ENCODE results near the gene NFATC3.

The NFATC3 gene

DNA sequence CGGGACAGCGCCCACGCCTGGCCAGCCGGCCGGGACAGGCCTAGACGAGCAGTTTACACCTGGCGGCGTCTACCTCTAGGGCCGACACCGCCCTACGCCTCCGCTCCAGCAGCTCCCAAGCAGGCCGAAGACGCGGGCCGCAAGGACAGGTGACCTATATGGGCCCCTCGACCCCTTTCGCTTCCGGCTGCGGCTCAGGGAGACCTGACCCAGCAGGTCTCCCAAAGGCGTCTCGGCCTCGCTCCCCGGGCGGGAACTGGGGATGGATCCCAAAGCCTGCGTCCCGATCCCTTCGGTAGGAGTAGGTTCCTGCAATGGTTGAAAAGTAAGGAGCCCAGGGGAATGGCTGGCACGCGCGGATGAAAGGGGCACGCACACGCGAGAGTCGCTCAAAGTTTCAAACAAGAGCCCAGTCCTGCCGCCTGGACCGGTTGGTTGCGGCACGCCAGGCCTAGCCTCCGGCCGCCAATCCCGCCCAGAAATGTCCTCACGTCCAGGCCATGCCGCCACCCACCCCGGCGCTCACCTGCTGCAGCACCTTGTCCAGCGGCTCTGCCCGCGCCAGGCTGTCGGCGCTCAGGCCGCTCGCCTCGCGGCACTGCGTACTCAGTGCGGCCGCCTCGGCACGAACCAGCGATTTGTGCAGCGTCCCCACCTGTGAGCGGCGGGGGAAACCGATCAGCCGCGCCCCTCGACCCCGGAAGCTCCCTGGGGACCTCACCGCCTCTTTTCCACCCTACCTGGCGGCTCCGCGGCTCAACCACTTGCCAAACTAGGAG lies 150.1 kb downstream of the NFATC3 start:
- no peak overlapping the region for H3K27ac ChIP-seq
- H3K36me3 ChIP-seq (ENCODE audit: insufficient read depth): no peaks in the 10 kb centered on the region
- no peak overlapping the region for H3K4me2 ChIP-seq
- TF ChIP-seq, protein P1, sequence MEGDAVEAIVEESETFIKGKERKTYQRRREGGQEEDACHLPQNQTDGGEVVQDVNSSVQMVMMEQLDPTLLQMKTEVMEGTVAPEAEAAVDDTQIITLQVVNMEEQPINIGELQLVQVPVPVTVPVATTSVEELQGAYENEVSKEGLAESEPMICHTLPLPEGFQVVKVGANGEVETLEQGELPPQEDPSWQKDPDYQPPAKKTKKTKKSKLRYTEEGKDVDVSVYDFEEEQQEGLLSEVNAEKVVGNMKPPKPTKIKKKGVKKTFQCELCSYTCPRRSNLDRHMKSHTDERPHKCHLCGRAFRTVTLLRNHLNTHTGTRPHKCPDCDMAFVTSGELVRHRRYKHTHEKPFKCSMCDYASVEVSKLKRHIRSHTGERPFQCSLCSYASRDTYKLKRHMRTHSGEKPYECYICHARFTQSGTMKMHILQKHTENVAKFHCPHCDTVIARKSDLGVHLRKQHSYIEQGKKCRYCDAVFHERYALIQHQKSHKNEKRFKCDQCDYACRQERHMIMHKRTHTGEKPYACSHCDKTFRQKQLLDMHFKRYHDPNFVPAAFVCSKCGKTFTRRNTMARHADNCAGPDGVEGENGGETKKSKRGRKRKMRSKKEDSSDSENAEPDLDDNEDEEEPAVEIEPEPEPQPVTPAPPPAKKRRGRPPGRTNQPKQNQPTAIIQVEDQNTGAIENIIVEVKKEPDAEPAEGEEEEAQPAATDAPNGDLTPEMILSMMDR (conservative IDR thresholded peaks at IDR 0.05; ENCODE audit: low read depth, low read length): no peak
- H4K20me1 ChIP-seq (ENCODE audit: insufficient read depth): no peaks in the 10 kb centered on the region
- H3K27me3 ChIP-seq (ENCODE audit: insufficient read depth, low read depth): no peaks in the 10 kb centered on the region
- H3K79me2 ChIP-seq (ENCODE audit: insufficient read depth, low read depth): no peaks in the 10 kb centered on the region
- no peak overlapping the region for H3K9ac ChIP-seq
- H2AFZ ChIP-seq (ENCODE audit: low read depth): no peak overlapping the region
- H3K4me3 ChIP-seq (IDR thresholded peaks at IDR 0.05; ENCODE audit: insufficient read depth, low read depth, low read length): no peak overlapping the region
- peaks cover 26% of the 10 kb centered on the region for H3K4me1 ChIP-seq (ENCODE audit: low read depth, poor library complexity, severe bottlenecking)

DNA sequence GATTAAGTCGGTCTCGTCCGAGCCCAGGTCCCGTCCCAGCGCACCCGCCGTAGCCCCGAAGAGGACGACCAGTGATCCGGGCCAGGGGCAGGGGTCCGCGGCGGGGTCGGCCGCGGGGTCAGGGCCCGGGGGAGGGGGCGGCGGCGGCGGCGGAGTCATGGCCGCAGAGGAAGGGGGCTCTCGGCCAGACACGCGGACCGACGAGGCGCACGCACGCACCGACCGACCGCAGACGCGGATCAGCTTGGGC lies 150.6 kb downstream of the NFATC3 start, which contains the start of gene ESRP2:
Gene ESRP2, minus strand, starts transcription at position 241 of the 250 bp plus-strand sequence. Its CDS starts 82 bp downstream, at position 159.
- no peak within 1 kb of the TSS for H3K27ac ChIP-seq

DNA sequence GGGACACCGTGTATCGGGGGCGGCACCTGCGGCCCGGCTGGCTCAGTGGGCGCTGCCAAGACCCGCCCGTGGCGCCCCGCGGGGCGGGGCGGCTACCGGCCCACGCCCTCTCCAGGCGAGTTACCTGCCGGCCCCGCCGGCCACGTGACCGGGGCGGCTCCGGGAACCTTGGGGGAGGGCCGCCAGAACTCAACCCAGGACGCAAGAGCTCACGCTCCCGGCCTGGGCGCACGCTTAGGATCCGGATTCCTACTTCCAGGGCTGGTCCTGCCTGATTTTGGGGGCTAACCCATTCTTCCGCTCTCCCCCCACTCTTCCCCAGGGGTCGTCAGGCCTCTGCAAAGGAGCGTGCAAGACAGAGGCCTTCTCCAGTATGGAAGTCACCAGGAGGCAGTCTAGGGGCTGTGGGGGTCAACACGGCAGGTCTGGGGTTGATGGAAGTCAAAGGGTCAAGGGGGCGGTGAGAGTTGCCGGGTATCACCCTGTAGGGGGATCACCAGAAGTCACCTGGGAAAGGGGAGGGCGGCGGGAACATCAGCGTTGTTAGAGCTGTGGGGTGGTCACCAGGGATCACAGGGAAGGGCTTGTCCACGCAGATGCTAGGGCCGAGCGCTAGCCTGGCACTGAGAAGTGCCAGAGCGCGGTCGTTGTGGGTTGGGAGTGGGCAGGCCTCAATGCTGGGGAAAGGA lies 151.1 kb downstream of the NFATC3 start:
- TF ChIP-seq, protein P1 (conservative IDR thresholded peaks at IDR 0.05; ENCODE audit: low read depth, low read length): no peak
- no peak overlapping the region for H2AFZ ChIP-seq (ENCODE audit: low read depth)
- no peak overlapping the region for H3K4me2 ChIP-seq
- H3K27me3 ChIP-seq (ENCODE audit: insufficient read depth, low read depth): no peaks in the 10 kb centered on the region
- H3K79me2 ChIP-seq (ENCODE audit: insufficient read depth, low read depth): no peaks in the 10 kb centered on the region
- no peaks in the 10 kb centered on the region for H3K36me3 ChIP-seq (ENCODE audit: insufficient read depth)
- no peak overlapping the region for H3K9ac ChIP-seq
- no peaks in the 10 kb centered on the region for H4K20me1 ChIP-seq (ENCODE audit: insufficient read depth)
- no peak overlapping the region for H3K27ac ChIP-seq
- no peak overlapping the region for H3K4me3 ChIP-seq (IDR thresholded peaks at IDR 0.05; ENCODE audit: insufficient read depth, low read depth, low read length)
- peaks cover 26% of the 10 kb centered on the region for H3K4me1 ChIP-seq (ENCODE audit: low read depth, poor library complexity, severe bottlenecking)

More for the DNA sequence above, 150.6 kb downstream of the NFATC3 start, which contains the start of gene ESRP2:
- peak within 1 kb of the TSS; percentile 87 for H3K4me2 ChIP-seq
- no peaks in the 10 kb centered on the region for H3K27me3 ChIP-seq (ENCODE audit: insufficient read depth, low read depth)
- H3K9ac ChIP-seq: peak within 1 kb of the TSS; percentile 54; the same call in 1 of the 2 replicates
- peaks cover 26% of the 10 kb centered on the region for H3K4me1 ChIP-seq (ENCODE audit: low read depth, poor library complexity, severe bottlenecking)
- H3K36me3 ChIP-seq (ENCODE audit: insufficient read depth): no peaks in the 10 kb centered on the region
- no peak within 1 kb of the TSS for H3K4me3 ChIP-seq (IDR thresholded peaks at IDR 0.05; ENCODE audit: insufficient read depth, low read depth, low read length)
- H3K79me2 ChIP-seq (ENCODE audit: insufficient read depth, low read depth): no peaks in the 10 kb centered on the region
- TF ChIP-seq, protein P1 (conservative IDR thresholded peaks at IDR 0.05; ENCODE audit: low read depth, low read length): no peak
- H4K20me1 ChIP-seq (ENCODE audit: insufficient read depth): no peaks in the 10 kb centered on the region
- peak within 1 kb of the TSS; percentile 71; the same call in 1 of the 2 replicates for H2AFZ ChIP-seq (ENCODE audit: low read depth)

DNA sequence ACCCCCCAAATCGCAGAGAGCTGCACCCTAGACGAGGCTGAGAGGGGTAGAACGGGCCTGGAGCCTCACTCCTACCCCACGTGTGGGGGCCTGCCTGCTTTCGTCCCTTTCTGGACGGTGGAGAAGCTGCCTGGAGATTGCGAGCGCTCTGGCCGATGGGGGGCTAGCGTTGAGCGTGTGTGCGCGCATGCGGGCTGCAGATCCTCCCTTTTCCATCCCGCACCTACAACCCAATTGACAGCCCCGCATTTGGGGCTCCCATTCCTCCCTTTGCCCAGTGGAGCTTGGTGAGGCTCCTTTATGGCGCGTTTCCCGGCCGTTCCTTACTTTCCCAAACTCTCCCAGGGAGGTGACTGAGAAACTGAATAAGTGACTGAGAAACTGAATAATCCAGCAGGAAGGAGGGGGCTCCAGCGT lies 151.7 kb downstream of the NFATC3 start:
- H3K4me3 ChIP-seq (IDR thresholded peaks at IDR 0.05; ENCODE audit: insufficient read depth, low read depth, low read length): no peak overlapping the region
- no peaks in the 10 kb centered on the region for H3K79me2 ChIP-seq (ENCODE audit: insufficient read depth, low read depth)
- peak overlapping the region; percentile 71; the same call in 1 of the 2 replicates for H2AFZ ChIP-seq (ENCODE audit: low read depth)
- TF ChIP-seq, protein P1 (conservative IDR thresholded peaks at IDR 0.05; ENCODE audit: low read depth, low read length): no peak
- H3K27me3 ChIP-seq (ENCODE audit: insufficient read depth, low read depth): no peaks in the 10 kb centered on the region
- peak overlapping the region; percentile 87 for H3K4me2 ChIP-seq
- no peaks in the 10 kb centered on the region for H3K36me3 ChIP-seq (ENCODE audit: insufficient read depth)
- H3K27ac ChIP-seq: no peak overlapping the region
- peak overlapping the region; percentile 54; the same call in 1 of the 2 replicates for H3K9ac ChIP-seq
- H3K4me1 ChIP-seq (ENCODE audit: low read depth, poor library complexity, severe bottlenecking): peaks cover 26% of the 10 kb centered on the region
- H4K20me1 ChIP-seq (ENCODE audit: insufficient read depth): no peaks in the 10 kb centered on the region

All from KMS-11 (cell line).